ENCODE measurements around the gene ZIC5. TPM values are rescaled to one million over a fixed set of nuclear protein-coding genes. Genes with fewer than 3 reads are reported as not detected.

The ZIC5 gene
- total RNA-seq, 1 experiment from 2014 or later = 5.2 TPM

DNA sequence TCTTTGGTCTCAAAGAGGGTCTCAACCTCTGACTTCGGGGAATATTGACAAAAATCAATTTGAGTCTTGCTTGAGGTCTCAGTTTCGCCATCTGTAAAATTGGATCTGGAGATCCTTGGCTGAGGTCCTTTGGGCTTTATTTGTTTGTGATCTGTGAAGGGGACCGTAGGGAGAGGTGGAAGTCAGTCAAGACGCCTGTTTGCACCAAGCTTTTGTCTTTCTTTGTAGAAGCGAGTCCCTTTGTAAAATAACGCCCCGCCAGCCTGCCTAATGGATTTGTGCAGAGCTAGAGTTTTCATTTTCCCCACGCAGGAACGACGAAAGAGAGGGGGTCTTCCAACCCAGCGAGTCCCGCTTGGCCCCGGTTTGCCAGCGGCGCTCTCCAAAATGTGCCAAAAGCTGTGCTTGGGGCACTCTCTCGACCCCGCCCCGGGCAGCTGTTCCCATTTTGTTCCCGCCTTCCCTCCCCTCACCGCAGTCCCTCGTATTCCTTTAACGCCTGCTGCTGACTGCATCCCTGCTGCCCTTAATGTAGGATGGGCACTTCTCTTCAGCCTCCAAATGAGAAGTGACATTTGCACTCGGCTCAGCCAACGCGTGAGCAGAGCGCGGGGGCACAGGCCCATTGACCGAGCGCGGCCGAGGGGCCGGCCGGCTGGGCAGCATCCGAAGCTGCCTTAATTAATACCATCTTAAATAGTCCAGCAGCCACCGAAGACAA is 13.0 kb downstream of the ZIC5 start:
- CTCF ChIA-PET = no interaction called here
- intact Hi-C loops (cut with micrococcal nuclease; ENCODE audit: unreplicated experiment) (no loop called here), in situ Hi-C loops (cut with HindIII; ENCODE audit: low pct_unique_long_range_greater_than_20kb, low sequenced_read_pairs) (no loop called here)
- H3K27ac ChIP-seq (ENCODE audit: low read length) = no peak overlapping the region
- no peak for DNase-seq (ENCODE audit: low read depth, low spot score)
- no peaks in the 10 kb centered on the region for H3K36me3 ChIP-seq (ENCODE audit: control insufficient read depth, insufficient read depth, low read length)
- no peaks in the 10 kb centered on the region for H3K27me3 ChIP-seq (ENCODE audit: control insufficient read depth, insufficient read depth, low read length)
- no peak for TF ChIP-seq POLR2AphosphoS5 (IDR thresholded peaks at IDR 0.05; ENCODE audit: low read depth, low read length)
- TF ChIP-seq TCF7L2 (IDR thresholded peaks at IDR 0.05; ENCODE audit: low read depth, low read length) = no peak
- TF ChIP-seq, protein P1, sequence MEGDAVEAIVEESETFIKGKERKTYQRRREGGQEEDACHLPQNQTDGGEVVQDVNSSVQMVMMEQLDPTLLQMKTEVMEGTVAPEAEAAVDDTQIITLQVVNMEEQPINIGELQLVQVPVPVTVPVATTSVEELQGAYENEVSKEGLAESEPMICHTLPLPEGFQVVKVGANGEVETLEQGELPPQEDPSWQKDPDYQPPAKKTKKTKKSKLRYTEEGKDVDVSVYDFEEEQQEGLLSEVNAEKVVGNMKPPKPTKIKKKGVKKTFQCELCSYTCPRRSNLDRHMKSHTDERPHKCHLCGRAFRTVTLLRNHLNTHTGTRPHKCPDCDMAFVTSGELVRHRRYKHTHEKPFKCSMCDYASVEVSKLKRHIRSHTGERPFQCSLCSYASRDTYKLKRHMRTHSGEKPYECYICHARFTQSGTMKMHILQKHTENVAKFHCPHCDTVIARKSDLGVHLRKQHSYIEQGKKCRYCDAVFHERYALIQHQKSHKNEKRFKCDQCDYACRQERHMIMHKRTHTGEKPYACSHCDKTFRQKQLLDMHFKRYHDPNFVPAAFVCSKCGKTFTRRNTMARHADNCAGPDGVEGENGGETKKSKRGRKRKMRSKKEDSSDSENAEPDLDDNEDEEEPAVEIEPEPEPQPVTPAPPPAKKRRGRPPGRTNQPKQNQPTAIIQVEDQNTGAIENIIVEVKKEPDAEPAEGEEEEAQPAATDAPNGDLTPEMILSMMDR (IDR thresholded peaks at IDR 0.05) = no peak
- TF ChIP-seq SIN3A (IDR thresholded peaks at IDR 0.05; ENCODE audit: borderline replicate concordance, insufficient read depth, low read depth, low read length) = no peak
- TF ChIP-seq, protein P2, sequence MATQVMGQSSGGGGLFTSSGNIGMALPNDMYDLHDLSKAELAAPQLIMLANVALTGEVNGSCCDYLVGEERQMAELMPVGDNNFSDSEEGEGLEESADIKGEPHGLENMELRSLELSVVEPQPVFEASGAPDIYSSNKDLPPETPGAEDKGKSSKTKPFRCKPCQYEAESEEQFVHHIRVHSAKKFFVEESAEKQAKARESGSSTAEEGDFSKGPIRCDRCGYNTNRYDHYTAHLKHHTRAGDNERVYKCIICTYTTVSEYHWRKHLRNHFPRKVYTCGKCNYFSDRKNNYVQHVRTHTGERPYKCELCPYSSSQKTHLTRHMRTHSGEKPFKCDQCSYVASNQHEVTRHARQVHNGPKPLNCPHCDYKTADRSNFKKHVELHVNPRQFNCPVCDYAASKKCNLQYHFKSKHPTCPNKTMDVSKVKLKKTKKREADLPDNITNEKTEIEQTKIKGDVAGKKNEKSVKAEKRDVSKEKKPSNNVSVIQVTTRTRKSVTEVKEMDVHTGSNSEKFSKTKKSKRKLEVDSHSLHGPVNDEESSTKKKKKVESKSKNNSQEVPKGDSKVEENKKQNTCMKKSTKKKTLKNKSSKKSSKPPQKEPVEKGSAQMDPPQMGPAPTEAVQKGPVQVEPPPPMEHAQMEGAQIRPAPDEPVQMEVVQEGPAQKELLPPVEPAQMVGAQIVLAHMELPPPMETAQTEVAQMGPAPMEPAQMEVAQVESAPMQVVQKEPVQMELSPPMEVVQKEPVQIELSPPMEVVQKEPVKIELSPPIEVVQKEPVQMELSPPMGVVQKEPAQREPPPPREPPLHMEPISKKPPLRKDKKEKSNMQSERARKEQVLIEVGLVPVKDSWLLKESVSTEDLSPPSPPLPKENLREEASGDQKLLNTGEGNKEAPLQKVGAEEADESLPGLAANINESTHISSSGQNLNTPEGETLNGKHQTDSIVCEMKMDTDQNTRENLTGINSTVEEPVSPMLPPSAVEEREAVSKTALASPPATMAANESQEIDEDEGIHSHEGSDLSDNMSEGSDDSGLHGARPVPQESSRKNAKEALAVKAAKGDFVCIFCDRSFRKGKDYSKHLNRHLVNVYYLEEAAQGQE (IDR thresholded peaks at IDR 0.05; ENCODE audit: insufficient read depth in 1 of 2, low read depth in 2 of 2, low read length in 1 of 2) = no peak
- POLR2A ChIA-PET = no interaction called here
- no TSS peak for BruUV-seq (replicated peaks)
- H3K4me1 ChIP-seq (ENCODE audit: control insufficient read depth, insufficient read depth, low read length) = peaks cover 20% of the 10 kb centered on the region; the same call in 1 of the 2 replicates
- H3K9me3 ChIP-seq (ENCODE audit: control insufficient read depth, insufficient read depth, low read depth, low read length) = no peaks in the 10 kb centered on the region
- H3K4me3 ChIP-seq (ENCODE audit: low read depth in 2 of 2, low read length in 2 of 2) = no peak overlapping the region
- ATAC-seq = no peak

DNA sequence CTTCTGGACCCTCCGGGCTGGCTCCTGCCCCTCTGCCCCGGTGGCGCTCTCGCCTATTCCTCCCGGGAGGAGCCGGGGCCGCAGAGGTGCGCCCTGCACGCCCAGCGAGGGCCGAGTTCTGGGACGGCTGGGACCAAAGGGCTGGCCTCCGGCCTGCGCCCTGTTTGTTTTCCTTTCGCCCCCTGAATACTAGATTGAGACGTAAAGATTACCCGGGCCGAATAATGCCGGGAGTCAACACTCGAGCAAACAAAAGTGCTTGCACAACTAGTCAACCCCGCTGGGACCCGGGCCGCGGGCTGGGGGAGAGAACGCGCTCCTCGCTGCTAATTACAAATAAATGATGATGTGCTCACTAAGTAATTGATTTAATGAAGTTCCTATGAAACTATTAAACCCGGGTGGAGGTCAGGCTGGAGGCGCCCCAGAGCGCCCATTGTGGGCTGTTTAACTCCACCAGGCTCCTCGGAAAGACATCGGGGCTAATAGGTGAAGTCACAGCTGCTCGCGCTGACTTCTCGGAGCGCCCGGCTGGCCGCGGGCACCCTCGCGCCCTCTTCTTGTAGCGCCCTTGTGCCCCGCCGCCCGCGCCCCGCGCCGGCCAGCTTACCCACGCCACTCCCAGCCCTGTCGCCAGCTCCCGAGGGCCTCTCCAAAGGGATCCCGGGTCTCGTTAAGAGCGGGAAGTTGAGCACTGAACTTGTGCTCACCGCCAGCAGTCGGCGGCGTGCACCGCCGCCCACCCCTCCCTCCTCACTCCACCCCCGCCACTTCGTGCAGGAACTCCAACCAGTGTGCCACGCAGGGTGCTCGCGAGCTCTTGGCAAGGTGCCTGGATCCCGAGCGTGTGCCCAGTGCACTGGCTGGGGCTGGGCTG is 14.9 kb downstream of the ZIC5 start:
- Histone ChIP-seq H3K9me3 (ENCODE audit: control insufficient read depth, insufficient read depth, low read depth, low read length) (no peaks in the 10 kb centered on the region), H3K27ac (ENCODE audit: low read length) (no peak overlapping the region), H3K4me1 (ENCODE audit: control insufficient read depth, insufficient read depth, low read length) (peaks cover 6% of the 10 kb centered on the region; the same call in 1 of the 2 replicates), H3K27me3 (ENCODE audit: control insufficient read depth, insufficient read depth, low read length) (no peaks in the 10 kb centered on the region), H3K36me3 (ENCODE audit: control insufficient read depth, insufficient read depth, low read length) (no peaks in the 10 kb centered on the region), H3K4me3 (ENCODE audit: low read depth in 2 of 2, low read length in 2 of 2) (peak overlapping the region in 1 of 2 experiments; percentile 23; a peak in 1 of 4 replicates)
- TF ChIP-seq POLR2AphosphoS5 (IDR thresholded peaks at IDR 0.05; ENCODE audit: low read depth, low read length) (no peak), TCF7L2 (IDR thresholded peaks at IDR 0.05; ENCODE audit: low read depth, low read length) (no peak), SIN3A (IDR thresholded peaks at IDR 0.05; ENCODE audit: borderline replicate concordance, insufficient read depth, low read depth, low read length) (no peak)
- TF ChIP-seq, protein P2 (IDR thresholded peaks at IDR 0.05; ENCODE audit: insufficient read depth in 1 of 2, low read depth in 2 of 2, low read length in 1 of 2) = no peak
- TF ChIP-seq, protein P1 (IDR thresholded peaks at IDR 0.05) = no peak
- no peak for DNase-seq (ENCODE audit: low read depth, low spot score)
- ATAC-seq = no peak
- POLR2A ChIA-PET = interaction anchor here (0.6 kb wide), 1 partner anchor 154 kb away, joined by 5 read pairs; no protein-coding TSS in a partner anchor
- intact Hi-C loops (cut with micrococcal nuclease; ENCODE audit: unreplicated experiment) (no loop called here), in situ Hi-C loops (cut with HindIII; ENCODE audit: low pct_unique_long_range_greater_than_20kb, low sequenced_read_pairs) (no loop called here)
- BruUV-seq (replicated peaks) = no TSS peak
- CTCF ChIA-PET = no interaction called here
